HCT116 (cell line): Measurements from ENCODE around the gene CCDC192. TPM values are rescaled to one million over a fixed set of nuclear protein-coding genes. Genes with fewer than 3 reads are reported as not detected.
"Not testable (repeated sequence)": the region's sequence is repeated elsewhere in the genome, so short reads cannot be mapped to it uniquely, and the experiment has no call there.

Experiments
- ATAC-seq: fragments of 200-7000 bp; cut with Tn5 transposase; 2 replicates; pipeline ENCODE4 v1.9.1; 2020; ENCODE audit warnings: mild to moderate bottlenecking, moderate library complexity
- BruUV-seq: library from RNA; stranded (reverse); fragments of 400-500 nt; replicated peaks from 2 replicates; lab custom pipeline; 2021; lab: Mats Ljungman, UMichigan
- CTCF ChIA-PET: fragments of 300-600 bp; sonication (Branson Sonifier 250); formaldehyde crosslinking; loops from one replicate; lab custom pipeline; 2021; ENCODE audit warnings: antibody characterized with exemption; lab: Charles Lee
- POLR2A ChIA-PET: fragments of 300-600, 350-600 bp; sonication (Branson Sonifier 250); formaldehyde crosslinking; loops from one replicate; lab custom pipeline; 2021; ENCODE audit warnings: antibody characterized with exemption; lab: Charles Lee
- RAD21 ChIA-PET, 2 experiments: fragments of 300-600 bp; sonication (Branson Sonifier 250); formaldehyde crosslinking; loops; one replicate each; lab custom pipeline; 2023; ENCODE audit warnings: low total read pairs in 2 of 2; ENCODE audit not compliant: uncharacterized antibody in 2 of 2, unreplicated experiment in 2 of 2, low non-redundant PET in 1 of 2; lab: Charles Lee
- DNase-seq: peaks from one replicate; pipeline ENCODE4 v3.0.0-alpha.2; 2010; ENCODE audit warnings: low read depth, low spot score
- H2AFZ ChIP-seq: fragments of 200-600 bp; shearing (Covaris generic), sonication (generic); 2 replicates; pipeline ENCODE4 v1.6.1; 2017; ENCODE audit warnings: low read depth, mixed run types, mixed read lengths, antibody characterized with exemption, low read length; ENCODE audit not compliant: poor library complexity, severe bottlenecking
- H3K27ac ChIP-seq: 2 replicates; pipeline ENCODE4 v1.5.1; 2012; ENCODE audit warnings: low read depth, low read length
- H3K27me3 ChIP-seq: fragments of 200-600 bp; sonication (generic); 2 replicates; pipeline ENCODE4 v1.6.1; 2016; ENCODE audit warnings: mixed run types, low read length, mixed read lengths; ENCODE audit not compliant: insufficient read depth
- H3K36me3 ChIP-seq, 2 experiments: fragments of 200-500 bp in 1 of 2; fragments of 200-600 bp in 1 of 2; sonication (Bioruptor generic) in 1 of 2; sonication (generic) in 1 of 2; 2 replicates each; pipeline versions ENCODE4 v1.5.1 to v1.6.1; 2014 to 2016; ENCODE audit warnings: low read length in 2 of 2, inconsistent platforms in 1 of 2, mixed read lengths in 1 of 2, mixed run types in 1 of 2; ENCODE audit not compliant: insufficient read depth in 2 of 2, control insufficient read depth in 1 of 2
- H3K4me1 ChIP-seq, 2 experiments: fragments of 200-600 bp in 1 of 2; sonication (generic) in 1 of 2; 2 replicates each; pipeline versions ENCODE4 v1.5.1 to v1.6.1; 2012 to 2017; ENCODE audit warnings: low read length in 2 of 2, inconsistent platforms in 1 of 2, mild to moderate bottlenecking in 1 of 2, mixed read lengths in 1 of 2, mixed run types in 1 of 2, moderate library complexity in 1 of 2; ENCODE audit not compliant: insufficient read depth in 2 of 2, control insufficient read depth in 1 of 2
- H3K4me2 ChIP-seq: fragments of 200-600 bp; sonication (generic); 2 replicates; pipeline ENCODE4 v1.6.1; 2017; ENCODE audit warnings: mixed run types, low read length, mixed read lengths
- H3K4me3 ChIP-seq, 2 experiments: fragments of 200-600 bp in 1 of 2; sonication (generic) in 1 of 2; replicated peaks in 1 of 2; 2 replicates each; pipeline ENCODE4 v1.5.1; 2011 to 2016; ENCODE audit warnings: low read length in 2 of 2, control low read depth in 1 of 2, low read depth in 1 of 2, mild to moderate bottlenecking in 1 of 2, mixed read lengths in 1 of 2, mixed run types in 1 of 2
- H3K79me2 ChIP-seq: fragments of 200-600 bp; sonication (generic); 2 replicates; pipeline ENCODE4 v1.6.1; 2017; ENCODE audit warnings: mild to moderate bottlenecking, mixed run types, low read length, moderate library complexity, mixed read lengths; ENCODE audit not compliant: insufficient read depth
- H3K9ac ChIP-seq: fragments of 200-600 bp; sonication (generic); 2 replicates; pipeline ENCODE4 v1.6.1; 2016; ENCODE audit warnings: low read length, mixed read lengths
- H3K9me2 ChIP-seq: fragments of 200-600 bp; sonication (generic), shearing (Covaris generic); 2 replicates; pipeline ENCODE4 v1.6.1; 2017; ENCODE audit warnings: mixed run types, mild to moderate bottlenecking, moderate library complexity; ENCODE audit not compliant: insufficient read depth
- H3K9me3 ChIP-seq, 2 experiments: fragments of 200-500 bp in 1 of 2; fragments of 200-600 bp in 1 of 2; sonication (Bioruptor generic) in 1 of 2; sonication (generic) in 1 of 2; 2 replicates each; pipeline ENCODE4 v1.6.1; 2014 to 2017; ENCODE audit warnings: low read length in 2 of 2, mixed read lengths in 2 of 2, inconsistent platforms in 1 of 2, low read depth in 1 of 2, mild to moderate bottlenecking in 1 of 2, mixed run types in 1 of 2, moderate library complexity in 1 of 2; ENCODE audit not compliant: control insufficient read depth in 1 of 2, insufficient read depth in 1 of 2
- H4K20me1 ChIP-seq: fragments of 200-600 bp; sonication (generic), shearing (Covaris generic); 2 replicates; pipeline ENCODE4 v1.6.1; 2017; ENCODE audit warnings: mixed run types, mild to moderate bottlenecking, moderate library complexity; ENCODE audit not compliant: insufficient read depth
- CBX3 ChIP-seq: IDR thresholded peaks from 2 replicates; pipeline ENCODE4 v1.6.1; 2012; ENCODE audit warnings: low read depth
- ELF1 ChIP-seq: IDR thresholded peaks from 2 replicates; pipeline ENCODE4 v1.6.1; 2012; ENCODE audit warnings: low read depth, borderline replicate concordance
- FOSL1 ChIP-seq: IDR thresholded peaks from 2 replicates; pipeline ENCODE4 v1.6.1; 2012; ENCODE audit warnings: low read depth
- POLR2AphosphoS5 ChIP-seq: IDR thresholded peaks from 2 replicates; pipeline ENCODE4 v1.6.1; 2011; ENCODE audit warnings: mild to moderate bottlenecking, low read depth, low read length, moderate library complexity
- RAD21 ChIP-seq: IDR thresholded peaks from 2 replicates; pipeline ENCODE4 v1.6.1; 2012; ENCODE audit warnings: low read depth, mild to moderate bottlenecking
- TCF7L2 ChIP-seq: IDR thresholded peaks from 2 replicates; pipeline ENCODE4 v1.7.0; 2011; ENCODE audit warnings: borderline replicate concordance, inconsistent platforms; ENCODE audit not compliant: insufficient read depth, insufficient read length; ENCODE audit errors: extremely low read depth
- intact Hi-C: fragments of 100-400 bp; cut with micrococcal nuclease; formaldehyde crosslinking; loops from 2 replicates; pipeline ENCODE4 v1.10.0; 2022
- total RNA-seq: library from RNA; stranded (reverse); gene quantifications from one replicate; pipeline ENCODE4 v1.2.1, GENCODE V29; 2021; ENCODE audit not compliant: unreplicated experiment
- TF ChIP-seq, protein P1 (sequence below): IDR thresholded peaks from 2 replicates; pipeline ENCODE4 v1.6.1; 2011; ENCODE audit warnings: mild to moderate bottlenecking, low read length, moderate library complexity; ENCODE audit not compliant: insufficient replicate concordance; ENCODE audit errors: extremely low read depth

CCDC192 gene
- total RNA-seq, 1 experiment from 2014 or later, result not detected

DNA sequence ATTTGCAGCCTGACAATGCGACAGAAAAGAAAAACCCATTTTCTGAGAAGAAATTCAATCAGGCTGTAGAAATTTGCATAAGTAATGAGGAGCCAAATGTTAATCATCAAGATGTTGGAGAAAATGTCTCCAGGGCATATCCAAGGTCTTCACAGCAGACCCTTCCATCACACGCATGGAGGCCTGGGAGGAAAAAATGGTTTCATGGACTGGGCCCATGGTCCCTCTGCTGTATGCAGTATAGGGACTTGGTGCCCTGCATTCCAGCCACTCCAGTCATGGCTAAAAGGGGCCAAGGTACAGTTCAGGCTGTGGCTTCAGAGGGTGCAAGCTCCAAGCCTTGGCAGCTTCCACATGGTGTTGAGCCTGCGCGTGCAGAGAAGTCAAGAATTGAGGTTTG lies 73.3 kb downstream of the CCDC192 start (continued):
- no peak for TF ChIP-seq TCF7L2
- TF ChIP-seq, protein P1, sequence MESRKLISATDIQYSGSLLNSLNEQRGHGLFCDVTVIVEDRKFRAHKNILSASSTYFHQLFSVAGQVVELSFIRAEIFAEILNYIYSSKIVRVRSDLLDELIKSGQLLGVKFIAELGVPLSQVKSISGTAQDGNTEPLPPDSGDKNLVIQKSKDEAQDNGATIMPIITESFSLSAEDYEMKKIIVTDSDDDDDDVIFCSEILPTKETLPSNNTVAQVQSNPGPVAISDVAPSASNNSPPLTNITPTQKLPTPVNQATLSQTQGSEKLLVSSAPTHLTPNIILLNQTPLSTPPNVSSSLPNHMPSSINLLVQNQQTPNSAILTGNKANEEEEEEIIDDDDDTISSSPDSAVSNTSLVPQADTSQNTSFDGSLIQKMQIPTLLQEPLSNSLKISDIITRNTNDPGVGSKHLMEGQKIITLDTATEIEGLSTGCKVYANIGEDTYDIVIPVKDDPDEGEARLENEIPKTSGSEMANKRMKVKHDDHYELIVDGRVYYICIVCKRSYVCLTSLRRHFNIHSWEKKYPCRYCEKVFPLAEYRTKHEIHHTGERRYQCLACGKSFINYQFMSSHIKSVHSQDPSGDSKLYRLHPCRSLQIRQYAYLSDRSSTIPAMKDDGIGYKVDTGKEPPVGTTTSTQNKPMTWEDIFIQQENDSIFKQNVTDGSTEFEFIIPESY, result no peak
- no peak for TF ChIP-seq POLR2AphosphoS5
- TF ChIP-seq CBX3, result no peak

DNA sequence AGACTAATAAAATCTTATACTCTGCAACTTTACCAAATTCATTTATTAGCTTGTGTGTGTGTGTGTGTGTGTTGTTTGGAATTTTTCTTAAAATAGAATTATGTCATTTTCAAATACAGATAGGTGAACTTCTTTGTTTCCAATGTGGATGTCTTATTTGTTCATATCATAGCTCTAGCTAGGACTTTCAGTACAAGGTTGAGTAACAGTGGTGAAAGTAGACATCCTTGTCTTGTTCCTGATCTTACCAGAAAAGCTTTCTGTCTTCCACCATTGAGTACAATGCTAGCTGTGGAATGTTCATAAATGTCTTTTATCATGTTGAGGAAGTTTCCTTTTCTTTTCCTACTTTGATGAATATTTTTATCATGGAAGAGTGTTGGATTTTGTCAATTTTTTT lies 74.8 kb downstream of the CCDC192 start:
- Histone ChIP-seq H3K27me3 (no peaks in the 10 kb centered on the region), H3K4me1 (no peaks in the 10 kb centered on the region), H4K20me1 (no peaks in the 10 kb centered on the region), H3K4me2 (no peak overlapping the region), H3K36me3 (no peaks in the 10 kb centered on the region), H3K9ac (no peak overlapping the region), H3K79me2 (no peaks in the 10 kb centered on the region), H3K9me2 (no peaks in the 10 kb centered on the region; the same call in 1 of the 2 replicates), H3K27ac (no peak overlapping the region), H3K9me3 (no peaks in the 10 kb centered on the region), H2AFZ (no peak overlapping the region), H3K4me3 (no peak overlapping the region)
- ChIA-PET POLR2A (no interaction called here), RAD21 (no interaction called here), CTCF (no interaction called here)
- DNase-seq (no peak), ATAC-seq (no peak)
- BruUV-seq, result no TSS peak
- TF ChIP-seq FOSL1, result no peak
- TF ChIP-seq RAD21, result no peak
- no peak for TF ChIP-seq ELF1
- intact Hi-C loops, result no loop called here

DNA sequence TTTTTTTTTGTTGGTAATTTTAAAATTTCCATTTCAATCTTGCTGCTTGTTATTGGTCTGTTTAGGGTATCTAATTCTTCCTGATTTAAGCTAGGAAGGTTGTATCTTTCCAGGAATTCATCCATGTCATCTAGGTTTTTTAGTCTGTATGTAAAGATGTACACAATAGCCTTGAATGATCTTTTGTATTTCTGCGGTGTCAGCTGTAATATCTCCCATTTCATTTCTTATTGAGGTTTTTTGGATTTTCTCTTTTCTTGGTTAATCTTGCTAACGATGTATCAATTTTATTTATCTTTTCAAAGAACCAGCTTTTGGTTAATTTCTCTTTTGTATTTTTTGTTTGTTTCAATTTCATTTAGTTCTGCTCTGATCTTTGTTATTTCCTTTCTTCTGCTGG lies 79.3 kb downstream of the CCDC192 start:
- H3K9me2 ChIP-seq, POLR2A ChIA-PET, RAD21 ChIA-PET, DNase-seq, H3K4me1 ChIP-seq, H3K36me3 ChIP-seq, H3K27ac ChIP-seq, H3K4me2 ChIP-seq, H3K9ac ChIP-seq, H3K27me3 ChIP-seq, BruUV-seq, H3K9me3 ChIP-seq, H3K79me2 ChIP-seq, H2AFZ ChIP-seq, intact Hi-C loops, CTCF ChIA-PET, H4K20me1 ChIP-seq, ATAC-seq, H3K4me3 ChIP-seq: not testable (repeated sequence)
